Measurements from ENCODE around the gene AOX1.

GRCh38 chr2:200596774-200597570 is 11.2 kb downstream of the AOX1 start:
- no peak for TF ChIP-seq CTCF (IDR thresholded peaks at IDR 0.05; ENCODE audit: borderline replicate concordance, extremely low read depth, low read length, poor library complexity, severe bottlenecking)
- TF ChIP-seq EZH2 (IDR thresholded peaks at IDR 0.05; ENCODE audit: borderline replicate concordance, low read depth, low read length, severe bottlenecking) = no peak

Measured in DND-41 (cell line).